Nucleus accumbens (tissue), 56 donors: Measurements from ENCODE around the gene GRAMD1B.
"Not testable (repeated sequence)": the region's sequence is repeated elsewhere in the genome, so short reads cannot be mapped to it uniquely, and the experiment has no call there.

Experiments
- DNase-seq, 56 donors: peaks; one replicate each; lab custom pipeline; 2025; lab: John Stamatoyannopoulos, UW

The GRAMD1B gene

GRCh38 chr11:123494195-123495050 lies 64.4 kb downstream of the GRAMD1B start:
- no peak for DNase-seq

- DNase-seq, result no peak
These were observed 74.3 kb downstream of the GRAMD1B start for GRCh38 chr11:123504401-123504800.

GRCh38 chr11:123505546-123506299 lies 75.7 kb downstream of the GRAMD1B start:
- DNase-seq, result peak in 20 of 56 donors; percentile 3 to 59 (median 27)

GRCh38 chr11:123507043-123507442 lies 77.0 kb downstream of the GRAMD1B start:
- no peak for DNase-seq

GRCh38 chr11:123509737-123510578 lies 79.9 kb downstream of the GRAMD1B start:
- DNase-seq, result peak in 44 of 56 donors; percentile 11 to 73 (median 49)

GRCh38 chr11:123510579-123510905 lies 80.5 kb downstream of the GRAMD1B start:
- no peak for DNase-seq

- peak in 55 of 56 donors; percentile 38 to 95 (median 81) for DNase-seq
These were observed 81.2 kb downstream of the GRAMD1B start for GRCh38 chr11:123511037-123511870.

GRCh38 chr11:123513309-123513708 lies 83.2 kb downstream of the GRAMD1B start:
- not testable (repeated sequence) for DNase-seq

- DNase-seq, result no peak
These were observed 86.2 kb downstream of the GRAMD1B start for GRCh38 chr11:123516238-123516637.

- no peak for DNase-seq
These were observed 87.7 kb downstream of the GRAMD1B start for GRCh38 chr11:123517559-123518364.

- no peak for DNase-seq
These were observed 88.5 kb downstream of the GRAMD1B start for GRCh38 chr11:123518496-123519054.

- peak in 32 of 56 donors; percentile 7 to 71 (median 40) for DNase-seq
These were observed 89.2 kb downstream of the GRAMD1B start for GRCh38 chr11:123519055-123519796.

- no peak for DNase-seq
These were observed 89.7 kb downstream of the GRAMD1B start for GRCh38 chr11:123519797-123520193.

GRCh38 chr11:123520476-123520875 lies 90.4 kb downstream of the GRAMD1B start:
- DNase-seq, result not testable (repeated sequence)

GRCh38 chr11:123521001-123521400 lies 90.9 kb downstream of the GRAMD1B start:
- DNase-seq, result no peak

GRCh38 chr11:123521930-123522329 lies 91.9 kb downstream of the GRAMD1B start:
- no peak for DNase-seq

GRCh38 chr11:123523539-123523938 lies 93.5 kb downstream of the GRAMD1B start:
- DNase-seq, result no peak

- peak in 10 of 56 donors; percentile 3 to 36 (median 26) for DNase-seq
These were observed 95.0 kb downstream of the GRAMD1B start for GRCh38 chr11:123525097-123525496.
